Right lung (tissue), 5 donors: ENCODE results near the gene DDX5. TPM values are rescaled to one million over a fixed set of nuclear protein-coding genes. Genes with fewer than 3 reads are reported as not detected.
A peak's percentile ranks its signal among the peaks of the same experiment; 100 is the strongest.

Experiments used
- DNase-seq, 2 donors: peaks; one replicate each; pipeline ENCODE4 v3.0.0-alpha.2; 2013
- polyA plus RNA-seq, 5 donors: library from polyadenylated mRNA; unstranded; fragments of 120-200 nt; gene quantifications; one replicate each; pipeline versions ENCODE4 v1.2.1 to v1.2.3, GENCODE V29; 2013; ENCODE audit warnings: inconsistent platforms in 1 of 5, low replicate concordance in 1 of 5; ENCODE audit not compliant: insufficient read length in 5 of 5, insufficient read depth in 1 of 5

Gene DDX5
- polyA plus RNA-seq, 5 donors, result 673 to 854 (median 735) TPM

GRCh38 chr17:64519601-64520000, 13.5 kb upstream of the DDX5 start:
- no peak for DNase-seq

DNA sequence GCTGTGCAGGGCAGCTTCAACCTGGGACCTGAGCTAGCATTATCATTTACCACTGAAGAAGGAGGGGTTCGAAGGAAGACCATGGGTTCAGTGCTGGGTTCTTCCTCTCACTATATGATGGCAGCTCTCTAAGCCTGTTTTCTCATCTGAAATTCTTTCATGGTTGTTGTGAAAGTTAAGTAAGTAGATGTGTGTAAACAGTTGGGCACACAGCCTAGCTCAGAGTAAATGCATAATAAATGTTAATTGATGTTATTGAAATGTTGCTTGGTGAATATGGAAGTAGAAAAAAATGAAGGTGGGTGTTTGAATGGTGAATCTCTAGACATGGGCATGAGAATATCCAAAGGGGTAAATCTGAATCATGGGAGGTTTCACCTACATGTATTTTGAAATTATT, 9.7 kb upstream of the DDX5 start:
- no peak for DNase-seq

GRCh38 chr17:64515419-64515818, 9.3 kb upstream of the DDX5 start:
- DNase-seq, result no peak

DNA sequence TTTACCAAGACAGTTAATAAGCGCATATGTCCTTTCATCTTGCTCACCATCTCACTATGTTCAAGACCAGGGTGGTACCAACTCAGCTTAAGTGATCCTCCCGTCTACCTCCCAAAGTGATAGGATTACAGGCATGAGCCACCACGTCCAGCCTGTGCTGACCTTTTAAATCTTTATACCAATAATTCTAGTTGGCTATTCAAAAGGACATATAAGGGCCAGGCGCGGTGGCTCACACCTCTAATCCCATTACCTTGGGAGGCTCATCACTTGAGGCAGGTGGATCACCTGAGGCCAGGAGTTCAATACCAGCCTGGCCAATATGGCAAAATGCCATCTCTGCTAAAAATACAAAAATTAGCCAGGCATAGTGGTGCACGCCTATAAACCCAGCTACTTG, 3.1 kb upstream of the DDX5 start:
- DNase-seq, result no peak

- DNase-seq, result no peak
Observed at GRCh38 chr17:64508683-64509082, 2.6 kb upstream of the DDX5 start.

GRCh38 chr17:64507413-64507782, 1.3 kb upstream of the DDX5 start:
- peak; percentile 59 to 72 for DNase-seq

- peak; percentile 99 for DNase-seq
Observed at GRCh38 chr17:64506576-64507412, 705 bp upstream of the DDX5 start, which contains the start of gene CEP95. Gene CEP95 (plus strand): TSS chr17:64506977. CDS start chr17:64507098, 121 bp downstream.

GRCh38 chr17:64505340-64506200, 519 bp downstream of the DDX5 start:
- DNase-seq, result peak; percentile 94 to 95

GRCh38 chr17:64504769-64505339, 1.2 kb downstream of the DDX5 start:
- DNase-seq, result no peak

GRCh38 chr17:64503821-64504768, 2.0 kb downstream of the DDX5 start:
- DNase-seq, result no peak

GRCh38 chr17:64503341-64503740, 2.7 kb downstream of the DDX5 start:
- no peak for DNase-seq

GRCh38 chr17:64502809-64503208, 3.3 kb downstream of the DDX5 start:
- DNase-seq, result no peak

DNA sequence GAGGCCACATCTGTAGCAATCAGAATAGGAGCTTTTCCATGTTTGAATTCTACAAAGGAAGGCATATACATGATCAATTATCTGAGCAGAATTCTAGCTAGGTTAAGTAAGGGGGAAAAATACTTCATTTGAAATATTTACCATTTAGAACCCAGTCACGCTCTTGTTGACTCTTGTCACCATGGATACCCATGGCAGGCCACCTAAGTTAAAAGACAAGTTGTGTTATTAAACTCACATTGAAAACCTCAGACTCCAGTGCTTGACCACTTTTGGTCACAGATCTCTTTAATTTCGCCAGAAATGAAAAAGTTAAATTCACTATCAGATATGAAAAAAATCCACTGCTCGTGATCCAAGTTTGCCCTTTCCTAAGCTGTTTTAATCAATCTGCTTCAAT, 4.1 kb downstream of the DDX5 start:
- DNase-seq, result no peak

GRCh38 chr17:64500862-64501765, 5.0 kb downstream of the DDX5 start:
- no peak for DNase-seq

GRCh38 chr17:64500487-64500859, 5.6 kb downstream of the DDX5 start:
- DNase-seq, result no peak

GRCh38 chr17:64499805-64500486, 6.1 kb downstream of the DDX5 start:
- DNase-seq, result no peak

GRCh38 chr17:64498308-64499203, 7.5 kb downstream of the DDX5 start:
- no peak for DNase-seq

GRCh38 chr17:64497565-64498035, 8.5 kb downstream of the DDX5 start:
- DNase-seq, result no peak
